ENCODE results near the gene CCDC188.

Gene CCDC188

DNA sequence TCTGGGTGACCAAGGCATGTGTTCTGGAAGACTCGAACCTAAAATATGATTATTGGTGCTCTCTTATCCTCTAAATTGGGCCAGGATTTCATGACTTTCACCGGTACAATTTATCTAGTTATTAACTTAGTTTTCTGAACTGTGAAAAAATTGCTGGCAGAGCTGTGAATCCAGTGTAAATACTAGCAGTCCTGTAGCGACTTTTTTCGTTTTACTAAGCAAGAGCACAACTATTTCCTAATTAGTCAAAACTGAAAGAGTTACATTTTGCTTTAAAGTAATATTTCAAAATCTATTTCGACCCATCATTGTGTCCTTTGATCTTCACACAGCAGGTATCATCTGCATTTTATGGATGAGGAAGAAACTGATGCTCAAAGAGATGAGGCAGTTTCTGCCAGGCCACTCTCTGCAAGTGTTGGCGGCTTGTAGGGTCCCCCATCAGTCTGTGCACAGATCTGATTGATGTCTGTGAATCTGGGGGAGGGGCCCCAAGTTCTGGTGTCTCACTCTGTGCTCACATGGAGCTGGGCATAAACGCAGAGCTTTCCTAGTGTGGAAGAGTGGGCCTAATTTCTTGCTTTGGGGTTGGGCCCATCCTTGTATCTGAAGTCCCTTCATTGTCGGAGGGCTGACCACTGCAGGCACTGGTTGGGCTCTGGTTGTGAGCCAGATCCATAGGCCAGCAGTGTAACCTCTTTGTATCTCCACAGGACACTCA, 32.4 kb downstream of the CCDC188 start:
- Histone ChIP-seq H3K27me3 (no peaks in the 10 kb centered on the region), H3K9me3 (no peaks in the 10 kb centered on the region), H3K4me1 (peaks cover 4 to 58% (median 29%) of the 10 kb centered on the region in 4 donors), H3K36me3 (peaks cover 15 to 63% (median 54%) of the 10 kb centered on the region in 3 donors), H3K27ac (peak overlapping the region; percentile 86 to 88), H3K4me3 (peak overlapping the region; percentile 78 to 90)
- TF ChIP-seq, protein P1, sequence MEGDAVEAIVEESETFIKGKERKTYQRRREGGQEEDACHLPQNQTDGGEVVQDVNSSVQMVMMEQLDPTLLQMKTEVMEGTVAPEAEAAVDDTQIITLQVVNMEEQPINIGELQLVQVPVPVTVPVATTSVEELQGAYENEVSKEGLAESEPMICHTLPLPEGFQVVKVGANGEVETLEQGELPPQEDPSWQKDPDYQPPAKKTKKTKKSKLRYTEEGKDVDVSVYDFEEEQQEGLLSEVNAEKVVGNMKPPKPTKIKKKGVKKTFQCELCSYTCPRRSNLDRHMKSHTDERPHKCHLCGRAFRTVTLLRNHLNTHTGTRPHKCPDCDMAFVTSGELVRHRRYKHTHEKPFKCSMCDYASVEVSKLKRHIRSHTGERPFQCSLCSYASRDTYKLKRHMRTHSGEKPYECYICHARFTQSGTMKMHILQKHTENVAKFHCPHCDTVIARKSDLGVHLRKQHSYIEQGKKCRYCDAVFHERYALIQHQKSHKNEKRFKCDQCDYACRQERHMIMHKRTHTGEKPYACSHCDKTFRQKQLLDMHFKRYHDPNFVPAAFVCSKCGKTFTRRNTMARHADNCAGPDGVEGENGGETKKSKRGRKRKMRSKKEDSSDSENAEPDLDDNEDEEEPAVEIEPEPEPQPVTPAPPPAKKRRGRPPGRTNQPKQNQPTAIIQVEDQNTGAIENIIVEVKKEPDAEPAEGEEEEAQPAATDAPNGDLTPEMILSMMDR (IDR thresholded peaks at IDR 0.05): no peak
- intact Hi-C loops (cut with DNase I; ENCODE audit: low total_unique reads): no loop called here
- DNase-seq: no peak

DNA sequence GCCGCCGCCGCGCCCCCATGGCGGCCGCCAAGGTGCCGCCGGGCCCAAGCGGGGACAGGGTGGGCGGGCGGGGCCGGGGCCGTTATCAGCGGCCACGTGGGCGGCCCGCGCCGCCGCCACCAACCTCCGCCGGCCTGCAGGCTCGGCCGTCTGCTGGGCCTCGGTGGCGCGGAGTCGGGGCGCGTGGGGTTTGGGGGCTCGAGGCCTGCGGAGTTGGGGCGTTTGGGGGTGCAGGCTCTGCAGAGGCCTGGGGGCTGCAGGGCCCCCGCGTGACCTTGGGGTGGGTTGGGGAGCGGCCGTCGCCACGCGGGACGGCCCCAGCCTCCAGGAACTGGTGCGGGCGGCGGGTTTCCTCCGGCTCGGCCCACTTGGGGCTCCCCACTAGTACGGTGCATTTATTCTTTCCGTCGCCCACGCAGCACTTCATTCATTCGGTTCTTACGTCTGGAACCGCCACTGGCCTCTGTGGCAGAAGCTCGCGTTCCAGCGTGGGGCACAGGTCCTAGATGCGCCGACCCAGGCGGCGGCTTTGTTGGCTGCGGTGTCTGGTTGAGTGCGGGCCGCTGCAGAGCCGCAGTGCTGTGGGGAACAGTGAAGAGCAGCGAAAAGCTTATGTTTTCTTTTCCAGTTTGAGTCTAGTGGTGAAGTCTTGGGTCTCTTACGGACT, 33.1 kb downstream of the CCDC188 start:
- Histone ChIP-seq H3K9me3 (no peaks in the 10 kb centered on the region), H3K36me3 (peaks cover 15 to 68% (median 57%) of the 10 kb centered on the region in 3 donors), H3K27ac (peak overlapping the region; percentile 86 to 88), H3K4me1 (peaks cover 4 to 58% (median 29%) of the 10 kb centered on the region in 4 donors), H3K4me3 (peak overlapping the region; percentile 78 to 90), H3K27me3 (no peaks in the 10 kb centered on the region)
- no peak for DNase-seq
- TF ChIP-seq, protein P1 (IDR thresholded peaks at IDR 0.05): no peak
- intact Hi-C loops (cut with DNase I; ENCODE audit: low total_unique reads): no loop called here

DNA sequence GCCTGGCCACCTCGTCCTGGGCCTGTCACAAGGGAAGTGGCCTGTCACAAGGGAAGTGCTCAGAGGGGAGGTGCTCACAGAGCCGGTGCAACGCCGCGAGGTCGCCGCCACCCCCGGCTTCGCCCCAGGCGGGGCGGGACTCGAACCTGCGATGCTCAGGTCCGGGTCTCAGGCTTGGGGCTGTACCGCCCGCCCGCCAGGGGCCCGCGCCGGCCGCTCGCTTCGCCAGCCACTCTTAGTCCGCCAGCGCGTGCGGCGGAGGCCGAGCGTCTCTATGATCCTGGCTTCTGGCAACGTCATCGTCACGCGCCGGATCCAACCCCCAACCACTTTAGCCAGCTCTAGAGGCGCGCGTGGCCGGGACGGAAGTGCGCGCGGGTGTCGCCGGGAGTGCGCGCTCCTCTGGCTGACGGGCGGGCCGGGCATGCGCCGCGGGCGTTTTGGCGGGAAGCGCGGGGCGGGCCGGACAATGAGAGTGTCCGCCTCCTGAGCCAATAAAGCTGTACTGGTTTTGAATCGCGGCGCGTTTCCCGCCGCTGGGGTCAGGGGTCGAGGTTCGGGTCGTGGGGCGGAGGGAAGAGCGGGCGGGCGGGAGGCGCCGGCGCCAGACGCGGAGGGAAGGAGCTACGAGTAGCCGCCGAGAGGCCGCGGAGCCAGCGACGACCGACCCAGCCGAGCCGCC, 33.8 kb downstream of the CCDC188 start, which contains the start of gene TRMT2A:
TSS of gene TRMT2A (minus strand) at position 276 of the 682 bp plus-strand sequence. CDS start 320 bp downstream, outside the sequence.
- Histone ChIP-seq H3K36me3 (peaks cover 15 to 71% (median 60%) of the 10 kb centered on the region in 3 donors), H3K4me3 (peak within 1 kb of the TSS; percentile 78 to 90), H3K4me1 (peaks cover 4 to 54% (median 29%) of the 10 kb centered on the region in 4 donors), H3K27ac (peak within 1 kb of the TSS; percentile 86 to 88), H3K9me3 (no peaks in the 10 kb centered on the region), H3K27me3 (no peaks in the 10 kb centered on the region)
- intact Hi-C loops (cut with DNase I; ENCODE audit: low total_unique reads): no loop called here
- TF ChIP-seq, protein P1 (IDR thresholded peaks at IDR 0.05): peak in 1 of 2 experiments; percentile 12
- peak; percentile 99 for DNase-seq

DNA sequence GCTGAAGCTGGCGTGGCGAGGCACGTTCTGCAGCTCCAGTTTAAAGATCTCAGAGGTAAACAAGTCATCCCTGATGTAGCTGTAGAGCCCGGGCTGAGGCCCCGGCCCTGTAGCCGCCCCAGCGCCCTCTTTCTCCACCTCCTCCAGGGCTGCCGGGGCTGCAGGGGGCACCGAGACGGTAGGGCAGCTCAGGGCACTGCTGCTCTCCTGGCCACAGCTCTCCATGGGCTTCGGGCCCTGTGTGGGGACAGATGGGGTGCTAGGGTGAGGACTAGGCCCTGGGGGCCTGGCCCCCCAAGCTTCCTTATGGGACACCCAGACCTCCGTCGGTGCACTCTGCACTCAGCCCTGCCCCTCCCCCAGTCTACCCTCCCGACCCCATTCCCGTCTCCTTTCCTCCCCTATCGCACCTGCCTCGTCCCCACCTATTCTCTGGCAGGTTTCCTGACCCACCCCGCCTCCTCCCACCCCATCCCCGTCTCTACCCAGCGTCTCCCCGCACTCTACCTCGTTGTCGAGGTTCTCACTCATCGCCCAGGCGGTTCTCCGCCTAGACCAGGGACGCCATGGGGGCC, 34.4 kb downstream of the CCDC188 start:
- TF ChIP-seq, protein P1 (IDR thresholded peaks at IDR 0.05): no peak
- H3K9me3 ChIP-seq: no peaks in the 10 kb centered on the region
- no peaks in the 10 kb centered on the region for H3K27me3 ChIP-seq
- H3K36me3 ChIP-seq: peaks cover 10 to 71% (median 55%) of the 10 kb centered on the region in 3 donors
- DNase-seq: no peak
- intact Hi-C loops (cut with DNase I; ENCODE audit: low total_unique reads): no loop called here
- peaks cover 4 to 49% (median 29%) of the 10 kb centered on the region in 4 donors for H3K4me1 ChIP-seq
- H3K27ac ChIP-seq: peak overlapping the region; percentile 86 to 88
- peak overlapping the region; percentile 78 to 90 for H3K4me3 ChIP-seq

DNA sequence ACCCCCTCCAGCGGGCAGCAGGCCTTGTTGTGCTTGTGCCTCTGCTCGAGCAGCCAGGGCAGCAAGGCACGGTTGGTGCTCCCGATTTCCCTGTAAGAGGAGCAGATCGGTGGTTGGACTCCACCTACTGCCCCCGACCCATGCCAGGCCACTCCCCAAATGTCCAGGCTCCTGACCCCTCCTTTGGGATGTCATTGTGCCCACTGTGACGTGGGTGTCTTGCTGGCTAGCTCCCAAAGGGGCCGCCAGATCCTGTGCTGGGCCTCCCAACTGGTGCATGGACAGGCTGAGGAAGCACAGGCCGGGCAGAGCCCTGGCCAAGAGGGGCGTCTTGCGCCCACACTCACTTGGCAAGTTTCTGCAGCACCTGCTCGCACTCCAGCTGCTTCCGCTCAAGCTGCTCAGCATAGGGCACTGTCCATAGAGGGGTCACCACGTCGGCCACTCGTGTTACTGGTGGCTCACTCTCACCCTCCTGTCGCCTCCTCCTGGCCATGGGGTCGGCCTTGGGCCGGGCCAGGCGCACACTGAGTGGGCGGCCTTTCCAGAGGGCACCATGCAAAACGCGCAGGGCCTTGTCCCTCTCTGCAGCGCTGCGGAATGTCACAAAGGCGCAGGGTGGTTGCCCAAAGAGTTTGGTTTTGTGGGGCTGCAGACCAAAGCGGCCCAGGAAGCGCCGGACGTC, 35.0 kb downstream of the CCDC188 start, which contains the start of gene RANBP1:
TSS of gene RANBP1 (plus strand) at position 414 of the 685 bp plus-strand sequence. CDS start at position 495, 81 bp downstream.
- H3K4me1 ChIP-seq: peaks cover 4 to 46% (median 29%) of the 10 kb centered on the region in 4 donors

More for the DNA sequence above, 35.0 kb downstream of the CCDC188 start, which contains the start of gene RANBP1:
- H3K27me3 ChIP-seq: no peaks in the 10 kb centered on the region
- no peak for DNase-seq
- TF ChIP-seq, protein P1 (IDR thresholded peaks at IDR 0.05): no peak
- peak within 1 kb of the TSS; percentile 78 to 90 for H3K4me3 ChIP-seq
- intact Hi-C loops (cut with DNase I; ENCODE audit: low total_unique reads): no loop called here
- peak within 1 kb of the TSS; percentile 86 to 88 for H3K27ac ChIP-seq
- peaks cover 10 to 71% (median 53%) of the 10 kb centered on the region in 3 donors for H3K36me3 ChIP-seq
- no peaks in the 10 kb centered on the region for H3K9me3 ChIP-seq

All from tibial artery (tissue), 4 donors.